Mesothelial cell of epicardium (in vitro differentiated cells): ENCODE data around the gene UBE2D2. TPM values are rescaled to one million over a fixed set of nuclear protein-coding genes. Genes with fewer than 3 reads are reported as not detected.
A peak's percentile ranks its signal among the peaks of the same experiment; 100 is the strongest.

Source experiments
- DNase-seq, 2 experiments: peaks; one replicate each; pipeline ENCODE4 v3.0.0; 2021; ENCODE audit warnings: low spot score in 2 of 2; ENCODE audit not compliant: unreplicated experiment in 2 of 2
- H3K27ac Mint-ChIP-seq: 2 replicates; pipeline ENCODE4 v1.8.0; 2021; ENCODE audit warnings: mixed read lengths
- H3K27me3 Mint-ChIP-seq: 2 replicates; pipeline ENCODE4 v1.8.0; 2021; ENCODE audit warnings: low read depth, mixed read lengths
- H3K36me3 Mint-ChIP-seq: 2 replicates; pipeline ENCODE4 v1.8.0; 2021; ENCODE audit warnings: mixed read lengths
- H3K4me1 Mint-ChIP-seq: 2 replicates; pipeline ENCODE4 v1.8.0; 2021; ENCODE audit warnings: mixed read lengths
- H3K4me3 Mint-ChIP-seq: 2 replicates; pipeline ENCODE4 v1.8.0; 2021; ENCODE audit warnings: mild to moderate bottlenecking, moderate library complexity, mixed read lengths
- H3K9me3 Mint-ChIP-seq: 2 replicates; pipeline ENCODE4 v1.8.0; 2021; ENCODE audit warnings: mixed read lengths
- total RNA-seq: library from RNA; stranded (reverse); gene quantifications from 3 replicates; pipeline ENCODE4 v1.2.1, GENCODE V29; 2021
- TF ChIP-seq, protein P1 (sequence below): fragments of 200-600 bp; sonication (generic); IDR thresholded peaks from one replicate; pipeline ENCODE4 v1.5.0; 2021; ENCODE audit warnings: antibody characterized with exemption; ENCODE audit not compliant: unreplicated experiment

The UBE2D2 gene
- total RNA-seq, 1 donor from 2014 or later = 119 TPM

DNA sequence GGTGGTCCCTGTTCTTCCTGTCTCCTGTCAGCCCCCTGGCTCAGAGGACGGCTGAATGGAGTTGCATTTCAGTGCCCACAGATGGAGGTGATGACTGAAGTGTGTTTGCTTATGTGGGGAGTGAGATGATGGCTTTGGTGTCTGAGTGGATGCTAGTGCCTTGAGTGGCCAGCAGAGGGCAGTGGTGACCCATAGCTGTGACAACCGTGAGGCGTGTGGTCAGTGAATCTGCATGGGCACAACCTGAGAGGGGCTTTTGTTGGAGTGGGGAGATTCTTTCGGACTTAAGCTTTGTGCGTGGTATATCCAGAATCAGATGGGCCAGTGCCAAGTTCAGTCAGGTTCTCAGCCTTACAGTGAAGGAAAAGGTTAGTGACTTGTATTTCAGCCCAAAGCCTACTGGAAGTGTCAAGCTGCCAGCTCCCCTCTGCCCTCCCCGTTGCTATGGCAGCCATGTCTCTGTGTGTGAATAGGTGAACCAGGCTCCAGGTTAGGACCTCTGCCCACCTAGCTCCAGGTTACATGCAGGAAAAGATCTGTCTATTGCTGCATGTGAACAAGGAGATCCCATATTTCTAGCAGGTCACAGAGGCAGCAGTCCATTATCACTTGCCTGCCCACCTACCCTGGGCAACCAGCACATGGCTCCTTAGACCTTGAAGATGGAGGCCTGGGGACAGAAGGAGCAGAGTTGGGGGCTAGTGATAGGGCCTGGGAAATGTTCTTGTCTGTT lies 72.3 kb downstream of the UBE2D2 start:
- H3K9me3 Mint-ChIP-seq = no peaks in the 10 kb centered on the region
- H3K27ac Mint-ChIP-seq = no peak overlapping the region
- no peaks in the 10 kb centered on the region for H3K27me3 Mint-ChIP-seq
- TF ChIP-seq, protein P1, sequence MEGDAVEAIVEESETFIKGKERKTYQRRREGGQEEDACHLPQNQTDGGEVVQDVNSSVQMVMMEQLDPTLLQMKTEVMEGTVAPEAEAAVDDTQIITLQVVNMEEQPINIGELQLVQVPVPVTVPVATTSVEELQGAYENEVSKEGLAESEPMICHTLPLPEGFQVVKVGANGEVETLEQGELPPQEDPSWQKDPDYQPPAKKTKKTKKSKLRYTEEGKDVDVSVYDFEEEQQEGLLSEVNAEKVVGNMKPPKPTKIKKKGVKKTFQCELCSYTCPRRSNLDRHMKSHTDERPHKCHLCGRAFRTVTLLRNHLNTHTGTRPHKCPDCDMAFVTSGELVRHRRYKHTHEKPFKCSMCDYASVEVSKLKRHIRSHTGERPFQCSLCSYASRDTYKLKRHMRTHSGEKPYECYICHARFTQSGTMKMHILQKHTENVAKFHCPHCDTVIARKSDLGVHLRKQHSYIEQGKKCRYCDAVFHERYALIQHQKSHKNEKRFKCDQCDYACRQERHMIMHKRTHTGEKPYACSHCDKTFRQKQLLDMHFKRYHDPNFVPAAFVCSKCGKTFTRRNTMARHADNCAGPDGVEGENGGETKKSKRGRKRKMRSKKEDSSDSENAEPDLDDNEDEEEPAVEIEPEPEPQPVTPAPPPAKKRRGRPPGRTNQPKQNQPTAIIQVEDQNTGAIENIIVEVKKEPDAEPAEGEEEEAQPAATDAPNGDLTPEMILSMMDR = peak; percentile 89
- no peak overlapping the region for H3K4me3 Mint-ChIP-seq
- peaks cover 36% of the 10 kb centered on the region for H3K4me1 Mint-ChIP-seq
- DNase-seq = peak in 1 of 2 experiments; percentile 76
- peaks cover 2% of the 10 kb centered on the region for H3K36me3 Mint-ChIP-seq

DNA sequence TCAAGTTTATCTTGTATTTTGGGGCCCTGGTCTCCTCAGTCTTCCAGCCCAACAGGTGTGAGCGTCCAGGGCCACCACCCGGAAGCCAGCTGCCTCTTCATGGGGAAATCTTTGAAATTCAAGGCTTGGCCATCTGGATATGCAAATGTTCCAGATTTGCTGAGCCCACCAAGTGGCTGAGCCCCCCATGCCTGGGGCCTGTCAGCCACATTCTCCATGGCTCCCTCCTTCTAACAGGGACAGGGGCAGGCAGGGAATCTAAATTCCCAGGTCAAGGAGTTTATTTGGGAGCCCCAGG lies 72.8 kb downstream of the UBE2D2 start:
- Mint-ChIP-seq H3K9me3 (no peaks in the 10 kb centered on the region), H3K36me3 (peaks cover 2% of the 10 kb centered on the region), H3K27ac (no peak overlapping the region), H3K4me1 (peaks cover 41% of the 10 kb centered on the region), H3K4me3 (no peak overlapping the region), H3K27me3 (no peaks in the 10 kb centered on the region)
- TF ChIP-seq, protein P1 = no peak
- no peak for DNase-seq

DNA sequence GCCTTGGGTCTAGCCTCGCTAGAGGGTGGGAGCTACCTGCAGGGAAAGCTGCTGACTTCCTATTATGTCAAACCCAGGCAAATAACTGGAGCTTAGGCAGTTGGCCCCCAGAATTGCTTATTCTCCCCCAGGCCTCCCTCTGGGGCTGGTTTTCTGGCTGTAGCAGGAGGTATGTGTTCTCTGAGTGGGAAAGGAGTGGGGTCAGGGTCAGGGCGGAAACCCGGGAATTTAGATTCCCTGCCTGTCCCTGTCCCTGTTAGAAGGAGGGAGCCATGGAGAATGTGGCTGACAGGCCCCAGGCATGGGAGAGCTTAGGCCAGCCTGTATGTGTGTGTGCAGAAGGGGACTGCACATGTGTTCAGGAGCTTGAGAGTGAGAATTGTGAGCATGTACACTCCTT lies 73.4 kb downstream of the UBE2D2 start:
- Mint-ChIP-seq H3K36me3 (peaks cover 2% of the 10 kb centered on the region), H3K4me1 (peaks cover 37% of the 10 kb centered on the region), H3K4me3 (no peak overlapping the region), H3K27me3 (no peaks in the 10 kb centered on the region), H3K27ac (no peak overlapping the region), H3K9me3 (no peaks in the 10 kb centered on the region)
- TF ChIP-seq, protein P1 = no peak
- DNase-seq = no peak

DNA sequence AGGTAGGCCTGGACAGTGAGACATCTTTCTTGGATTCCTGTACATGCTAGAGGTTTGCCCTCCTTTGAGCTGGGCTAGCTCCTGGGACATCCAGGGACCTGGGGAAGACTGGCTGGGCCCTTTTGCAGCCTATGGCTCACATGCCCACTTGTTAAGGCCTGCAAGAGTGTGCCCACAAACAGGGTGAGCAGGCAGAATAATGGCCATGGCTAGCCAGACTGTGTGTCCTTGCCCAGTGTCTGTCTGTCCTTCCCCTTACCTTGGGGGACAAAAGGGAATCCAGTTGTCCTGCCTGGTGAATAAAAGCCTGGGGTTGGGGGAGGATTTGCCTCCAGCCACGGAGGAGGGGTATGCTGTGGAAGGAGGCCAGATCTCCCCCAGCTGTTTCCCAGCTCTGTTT lies 74.1 kb downstream of the UBE2D2 start:
- DNase-seq = no peak
- H3K4me3 Mint-ChIP-seq = no peak overlapping the region
- no peak overlapping the region for H3K27ac Mint-ChIP-seq
- H3K9me3 Mint-ChIP-seq = no peaks in the 10 kb centered on the region
- peaks cover 1% of the 10 kb centered on the region for H3K36me3 Mint-ChIP-seq
- peaks cover 33% of the 10 kb centered on the region for H3K4me1 Mint-ChIP-seq
- TF ChIP-seq, protein P1 = no peak
- H3K27me3 Mint-ChIP-seq = no peaks in the 10 kb centered on the region

DNA sequence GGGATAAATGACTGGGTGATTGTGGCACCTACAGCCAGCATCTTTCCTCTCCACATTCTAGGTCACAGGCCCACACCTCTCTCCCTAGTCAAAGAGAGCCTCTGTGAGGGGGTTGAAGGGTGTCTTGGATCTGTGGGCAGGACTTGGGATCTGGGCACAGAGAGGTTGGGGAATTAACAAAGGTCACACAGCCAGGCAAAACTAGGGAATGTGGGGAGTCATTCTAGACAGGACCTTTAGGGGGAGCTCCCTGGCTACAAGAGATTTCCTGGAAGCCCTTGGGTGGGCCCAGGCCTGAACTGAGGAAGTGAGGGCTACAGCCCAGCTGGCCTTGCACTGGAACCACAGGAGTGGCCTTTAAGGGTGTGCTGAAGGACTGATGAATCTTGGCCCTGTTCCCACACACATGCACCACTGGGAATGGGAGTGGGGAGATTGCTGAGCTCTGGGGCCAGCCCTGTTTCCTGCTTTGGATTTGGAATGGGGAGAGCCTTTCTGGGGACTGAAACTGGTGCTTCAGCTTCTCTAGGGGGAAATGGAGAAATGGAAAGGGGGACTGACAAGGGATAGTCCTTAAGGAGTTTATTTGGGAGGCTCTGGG lies 74.6 kb downstream of the UBE2D2 start:
- Mint-ChIP-seq H3K27ac (peak overlapping the region; percentile 70), H3K4me3 (peak overlapping the region; percentile 25), H3K27me3 (no peaks in the 10 kb centered on the region), H3K36me3 (no peaks in the 10 kb centered on the region), H3K4me1 (peaks cover 36% of the 10 kb centered on the region), H3K9me3 (no peaks in the 10 kb centered on the region)
- TF ChIP-seq, protein P1 = no peak
- DNase-seq = no peak
